OCI-LY7 (cell line): ENCODE results near the gene ROBO1. TPM values are rescaled to one million over a fixed set of nuclear protein-coding genes. Genes with fewer than 3 reads are reported as not detected.

Experiments used
- BruUV-seq: library from RNA; stranded (reverse); fragments of 400-500 nt; replicated peaks from 2 replicates; lab custom pipeline; 2021; lab: Mats Ljungman, UMichigan
- CTCF ChIA-PET: fragments of 300-600 bp; sonication (Branson Sonifier 250); formaldehyde crosslinking; loops from one replicate; lab custom pipeline; 2022; ENCODE audit warnings: antibody characterized with exemption; ENCODE audit not compliant: unreplicated experiment; lab: Charles Lee
- POLR2A ChIA-PET: fragments of 300-600 bp; sonication (Branson Sonifier 250); formaldehyde crosslinking; loops from one replicate; lab custom pipeline; 2022; ENCODE audit warnings: antibody characterized with exemption; lab: Charles Lee
- DNase-seq: peaks from one replicate; pipeline ENCODE4 v3.0.0-alpha.2; 2015; ENCODE audit warnings: low spot score
- H2AFZ ChIP-seq: fragments of 200-600 bp; sonication (generic), shearing (Covaris generic); 2 replicates; pipeline ENCODE4 v1.6.1; 2014; ENCODE audit warnings: mild to moderate bottlenecking, antibody characterized with exemption, low read length, moderate library complexity
- H3K27ac ChIP-seq: fragments of 200-600 bp; sonication (generic); 2 replicates; pipeline ENCODE4 v1.5.1; 2014; ENCODE audit warnings: mixed run types, low read depth, mild to moderate bottlenecking, moderate library complexity, low read length, inconsistent platforms; ENCODE audit not compliant: poor library complexity, severe bottlenecking
- H3K36me3 ChIP-seq: fragments of 200-600 bp; sonication (generic); 2 replicates; pipeline ENCODE4 v1.6.1; 2014; ENCODE audit warnings: mild to moderate bottlenecking, antibody characterized with exemption, low read length, moderate library complexity, mixed read lengths; ENCODE audit not compliant: insufficient read depth
- H3K4me1 ChIP-seq: fragments of 200-600 bp; sonication (generic); 2 replicates; pipeline ENCODE4 v1.5.1; 2014; ENCODE audit warnings: mild to moderate bottlenecking, low read length; ENCODE audit not compliant: insufficient read depth, poor library complexity, severe bottlenecking
- H3K4me2 ChIP-seq: fragments of 200-600 bp; sonication (generic); 2 replicates; pipeline ENCODE4 v1.6.1; 2014; ENCODE audit warnings: mild to moderate bottlenecking, low read length
- H3K4me3 ChIP-seq: fragments of 200-600 bp; sonication (generic); 2 replicates; pipeline ENCODE4 v1.5.1; 2014; ENCODE audit warnings: mild to moderate bottlenecking, low read depth, low read length; ENCODE audit not compliant: poor library complexity, severe bottlenecking
- H3K79me2 ChIP-seq: fragments of 200-600 bp; sonication (generic); 2 replicates; pipeline ENCODE4 v1.6.1; 2016; ENCODE audit warnings: low read depth, mild to moderate bottlenecking, low read length, moderate library complexity, mixed read lengths; ENCODE audit not compliant: insufficient read depth
- H3K9me2 ChIP-seq: fragments of 200-600 bp; sonication (generic); 2 replicates; pipeline ENCODE4 v1.6.1; 2016; ENCODE audit warnings: mild to moderate bottlenecking, low read length, mixed read lengths; ENCODE audit not compliant: insufficient read depth
- H3K9me3 ChIP-seq: fragments of 200-600 bp; sonication (generic); 2 replicates; pipeline ENCODE4 v1.6.1; 2014; ENCODE audit warnings: mild to moderate bottlenecking, mixed run types, low read length, mixed read lengths
- H4K20me1 ChIP-seq: fragments of 200-600 bp; sonication (generic); 2 replicates; pipeline ENCODE4 v1.6.1; 2014; ENCODE audit warnings: mild to moderate bottlenecking, antibody characterized with exemption, low read length, moderate library complexity, mixed read lengths; ENCODE audit not compliant: insufficient read depth
- CTCF ChIP-seq: fragments of 200-600 bp; sonication (generic); conservative IDR thresholded peaks from 2 replicates; pipeline ENCODE4 v1.5.1; 2014; ENCODE audit warnings: mild to moderate bottlenecking, antibody characterized with exemption, low read length, moderate library complexity, mixed read lengths
- EZH2phosphoT487 ChIP-seq: fragments of 200-600 bp; sonication (generic); IDR thresholded peaks from 2 replicates; pipeline ENCODE4 v1.6.1; 2018; ENCODE audit warnings: low read depth, borderline replicate concordance, mild to moderate bottlenecking, mixed run types, antibody characterized with exemption, low read length, moderate library complexity, mixed read lengths
- intact Hi-C: fragments of 100-400 bp; cut with micrococcal nuclease; formaldehyde crosslinking; loops from one replicate; pipeline ENCODE4 v1.10.0; 2022; ENCODE audit not compliant: unreplicated experiment
- total RNA-seq, 2 experiments: library from RNA; depleted of rRNA in 1 of 2; stranded (reverse); fragments of >200 nt in 1 of 2; shearing (Covaris generic) in 1 of 2; gene quantifications; 2 replicates each; pipeline ENCODE4 v1.2.3, GENCODE V29; 2014 to 2022

ROBO1 gene
- total RNA-seq, 2 experiments from 2014 or later: not detected

- Histone ChIP-seq H3K4me2 (no peak overlapping the region), H2AFZ (no peak overlapping the region), H3K27ac (no peak overlapping the region), H3K4me1 (no peaks in the 10 kb centered on the region), H4K20me1 (no peaks in the 10 kb centered on the region), H3K9me2 (no peaks in the 10 kb centered on the region), H3K79me2 (no peaks in the 10 kb centered on the region), H3K4me3 (no peak overlapping the region), H3K9me3 (no peaks in the 10 kb centered on the region), H3K36me3 (no peaks in the 10 kb centered on the region)
- intact Hi-C loops: no loop called here
- CTCF ChIA-PET: no interaction called here
- no TSS peak for BruUV-seq
- POLR2A ChIA-PET: no interaction called here
- TF ChIP-seq CTCF (no peak), EZH2phosphoT487 (no peak)
- no peak for DNase-seq
Measured at GRCh38 chr3:78580681-78581080, 1187.1 kb downstream of the ROBO1 start.

DNA sequence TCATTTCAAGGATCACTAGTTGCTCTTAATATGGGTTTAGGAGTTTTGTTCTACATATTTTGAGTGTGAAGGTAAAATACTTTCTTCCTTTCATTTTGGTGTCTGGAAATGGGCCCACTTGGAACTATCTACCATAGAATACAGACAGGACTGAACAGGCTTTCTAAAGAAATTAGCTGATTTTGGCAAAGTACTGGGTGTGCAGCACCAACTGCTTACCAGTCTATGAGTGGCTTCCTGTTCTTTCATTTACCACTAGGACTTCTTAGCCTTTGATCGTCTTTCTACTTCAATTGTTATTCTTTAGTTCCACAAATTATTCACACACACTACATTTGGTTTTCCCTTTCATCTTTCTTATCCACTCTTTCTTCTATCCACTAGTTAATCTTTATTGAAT is 1196.3 kb downstream of the ROBO1 start:
- DNase-seq: no peak
- H3K79me2 ChIP-seq: no peaks in the 10 kb centered on the region
- no peak overlapping the region for H3K4me3 ChIP-seq
- no peak overlapping the region for H3K4me2 ChIP-seq
- intact Hi-C loops: no loop called here
- no peak overlapping the region for H2AFZ ChIP-seq
- TF ChIP-seq CTCF (no peak), EZH2phosphoT487 (no peak)
- no peaks in the 10 kb centered on the region for H3K9me2 ChIP-seq
- no TSS peak for BruUV-seq
- no peaks in the 10 kb centered on the region for H3K4me1 ChIP-seq
- CTCF ChIA-PET: no interaction called here
- no peaks in the 10 kb centered on the region for H4K20me1 ChIP-seq
- H3K9me3 ChIP-seq: no peaks in the 10 kb centered on the region
- no peak overlapping the region for H3K27ac ChIP-seq
- no peaks in the 10 kb centered on the region for H3K36me3 ChIP-seq
- POLR2A ChIA-PET: no interaction called here

GRCh38 chr3:78570496-78570895 is 1197.3 kb downstream of the ROBO1 start:
- Histone ChIP-seq H3K4me1 (no peaks in the 10 kb centered on the region), H3K4me3 (no peak overlapping the region), H3K9me3 (no peaks in the 10 kb centered on the region), H4K20me1 (no peaks in the 10 kb centered on the region), H3K4me2 (no peak overlapping the region), H2AFZ (no peak overlapping the region), H3K9me2 (no peaks in the 10 kb centered on the region), H3K79me2 (no peaks in the 10 kb centered on the region), H3K27ac (no peak overlapping the region), H3K36me3 (no peaks in the 10 kb centered on the region)
- no TSS peak for BruUV-seq
- no peak for TF ChIP-seq EZH2phosphoT487
- no peak for TF ChIP-seq CTCF
- POLR2A ChIA-PET: no interaction called here
- CTCF ChIA-PET: no interaction called here
- intact Hi-C loops: no loop called here
- DNase-seq: no peak
